ENCODE results near the gene PITHD1. TPM values are rescaled to one million over a fixed set of nuclear protein-coding genes. Genes with fewer than 3 reads are reported as not detected.

PITHD1 gene
- total RNA-seq, 1 donor from 2014 or later: 36.4 TPM

GRCh38 chr1:23763041-23763577 lies 15.1 kb upstream of the PITHD1 start:
- H3K4me1 Mint-ChIP-seq (ENCODE audit: low read depth): no peaks in the 10 kb centered on the region
- no peak for TF ChIP-seq CTCF (IDR thresholded peaks at IDR 0.05)
- H3K9me3 Mint-ChIP-seq (ENCODE audit: low read depth): no peaks in the 10 kb centered on the region
- no peaks in the 10 kb centered on the region for H3K27me3 Mint-ChIP-seq (ENCODE audit: low read depth)
- no peak for DNase-seq (ENCODE audit: low spot score)
- peaks cover 16% of the 10 kb centered on the region for H3K36me3 Mint-ChIP-seq (ENCODE audit: low read depth)
- no peak overlapping the region for H3K4me3 Mint-ChIP-seq (ENCODE audit: unreplicated experiment)
- H3K27ac Mint-ChIP-seq (ENCODE audit: unreplicated experiment): no peak overlapping the region

GRCh38 chr1:23768733-23769132 lies 9.5 kb upstream of the PITHD1 start:
- Mint-ChIP-seq H3K4me3 (ENCODE audit: unreplicated experiment) (no peak overlapping the region), H3K27me3 (ENCODE audit: low read depth) (no peaks in the 10 kb centered on the region), H3K27ac (ENCODE audit: unreplicated experiment) (no peak overlapping the region), H3K9me3 (ENCODE audit: low read depth) (no peaks in the 10 kb centered on the region), H3K36me3 (ENCODE audit: low read depth) (peaks cover 4% of the 10 kb centered on the region), H3K4me1 (ENCODE audit: low read depth) (peaks cover 5% of the 10 kb centered on the region)
- DNase-seq (ENCODE audit: low spot score): no peak
- TF ChIP-seq CTCF (IDR thresholded peaks at IDR 0.05): no peak

GRCh38 chr1:23772049-23772853 lies 6.0 kb upstream of the PITHD1 start:
- DNase-seq (ENCODE audit: low spot score): no peak
- H3K36me3 Mint-ChIP-seq (ENCODE audit: low read depth): no peaks in the 10 kb centered on the region
- peak; percentile 88 for TF ChIP-seq CTCF (IDR thresholded peaks at IDR 0.05)
- peaks cover 5% of the 10 kb centered on the region for H3K4me1 Mint-ChIP-seq (ENCODE audit: low read depth)
- no peaks in the 10 kb centered on the region for H3K27me3 Mint-ChIP-seq (ENCODE audit: low read depth)
- no peak overlapping the region for H3K27ac Mint-ChIP-seq (ENCODE audit: unreplicated experiment)
- H3K9me3 Mint-ChIP-seq (ENCODE audit: low read depth): no peaks in the 10 kb centered on the region
- no peak overlapping the region for H3K4me3 Mint-ChIP-seq (ENCODE audit: unreplicated experiment)

GRCh38 chr1:23772854-23773242 lies 5.4 kb upstream of the PITHD1 start:
- Mint-ChIP-seq H3K27ac (ENCODE audit: unreplicated experiment) (no peak overlapping the region), H3K27me3 (ENCODE audit: low read depth) (no peaks in the 10 kb centered on the region), H3K4me3 (ENCODE audit: unreplicated experiment) (no peak overlapping the region), H3K9me3 (ENCODE audit: low read depth) (no peaks in the 10 kb centered on the region), H3K4me1 (ENCODE audit: low read depth) (peaks cover 9% of the 10 kb centered on the region), H3K36me3 (ENCODE audit: low read depth) (no peaks in the 10 kb centered on the region)
- no peak for TF ChIP-seq CTCF (IDR thresholded peaks at IDR 0.05)
- DNase-seq (ENCODE audit: low spot score): no peak

- Mint-ChIP-seq H3K27ac (ENCODE audit: unreplicated experiment) (no peak overlapping the region), H3K36me3 (ENCODE audit: low read depth) (no peaks in the 10 kb centered on the region), H3K4me1 (ENCODE audit: low read depth) (peaks cover 20% of the 10 kb centered on the region), H3K4me3 (ENCODE audit: unreplicated experiment) (no peak overlapping the region), H3K27me3 (ENCODE audit: low read depth) (no peaks in the 10 kb centered on the region), H3K9me3 (ENCODE audit: low read depth) (no peaks in the 10 kb centered on the region)
- TF ChIP-seq CTCF (IDR thresholded peaks at IDR 0.05): no peak
- no peak for DNase-seq (ENCODE audit: low spot score)
These were observed 3.9 kb upstream of the PITHD1 start for GRCh38 chr1:23774174-23774880.

Measured in chondrocyte (in vitro differentiated cells).